A549 treated with ZK216348 at 1 μM for 4 hours (cell line): ENCODE data around the gene ZNF683. TPM values are rescaled to one million over a fixed set of nuclear protein-coding genes. Genes with fewer than 3 reads are reported as not detected.

ENCODE experiments used
- total RNA-seq: library from RNA; stranded (reverse); fragments of 200-300 nt; extraction: Qiagen RNA extraction; gene quantifications from 5 replicates; pipeline ENCODE4 v1.2.3, GENCODE V29; 2022; ENCODE audit warnings: low read depth

Gene ZNF683
- total RNA-seq: not detected in 5 replicates

GRCh38 chr1:26372611-26373010 is at the start of gene ZNF683:
TSS of gene ZNF683 (minus strand) at chr1:26372750. CDS start at chr1:26368571, 4,179 bp downstream.

GRCh38 chr1:26410706-26411623 is 38.4 kb upstream of the ZNF683 start, which contains the start of gene LIN28A:
TSS of gene LIN28A (plus strand) at chr1:26410817. CDS start at chr1:26410892, 75 bp downstream.

GRCh38 chr1:26353976-26354820 is 18.4 kb downstream of the ZNF683 start, which contains the start of gene CRYBG2:
TSS of gene CRYBG2 (minus strand) at chr1:26354130. CDS start at chr1:26346657, 7,473 bp downstream.

GRCh38 chr1:26317612-26318337 is 54.8 kb downstream of the ZNF683 start, which contains the start of gene CD52:
TSS of gene CD52 (plus strand) at chr1:26317958. CDS start at chr1:26318018, 60 bp downstream.

Other genes with a start within 250 kb of the ZNF683 start
- 0.05 to 0.06 TPM in 2 of 5 replicates, not detected in the others for gene FAM110D, start 213.7 kb downstream of the ZNF683 start, total RNA-seq
- gene C1orf232, start 203.8 kb downstream of the ZNF683 start, total RNA-seq: not detected in 5 replicates
- 43.9 to 63.0 TPM (median 59.9 TPM) in 5 replicates for gene ZNF593, start 202.8 kb downstream of the ZNF683 start, total RNA-seq
- gene ZNF593OS, start 200.9 kb downstream of the ZNF683 start, total RNA-seq: not detected in 5 replicates
- gene CNKSR1, start 195.3 kb downstream of the ZNF683 start, total RNA-seq: 0.13 to 0.58 TPM (median 0.39 TPM) in 5 replicates
- gene CATSPER4, start 182.1 kb downstream of the ZNF683 start, total RNA-seq: not detected in 5 replicates
- gene CEP85, start 138.6 kb downstream of the ZNF683 start, total RNA-seq: 10.8 to 13.9 TPM (median 12.3 TPM) in 5 replicates
- 121 to 161 TPM (median 145 TPM) in 5 replicates for gene SH3BGRL3, start 92.7 kb downstream of the ZNF683 start, total RNA-seq
- 7.0 to 17.5 TPM (median 15.1 TPM) in 5 replicates for gene UBXN11, start 66.1 kb downstream of the ZNF683 start, total RNA-seq
- gene CD52, start 54.8 kb downstream of the ZNF683 start, total RNA-seq: not detected in 5 replicates
- gene CRYBG2, start 18.6 kb downstream of the ZNF683 start, total RNA-seq: 0.90 to 2.6 TPM (median 1.3 TPM) in 5 replicates
- gene LIN28A, start 38.1 kb upstream of the ZNF683 start, total RNA-seq: not detected in 5 replicates
- 23.5 to 27.4 TPM (median 23.6 TPM) in 5 replicates for gene DHDDS, start 59.6 kb upstream of the ZNF683 start, total RNA-seq
- gene HMGN2, start 99.7 kb upstream of the ZNF683 start, total RNA-seq: 315 to 439 TPM (median 348 TPM) in 5 replicates
- 14.8 to 17.9 TPM (median 16.5 TPM) in 5 replicates for gene RPS6KA1, start 157.0 kb upstream of the ZNF683 start, total RNA-seq